Islet of Langerhans (tissue), 1 donor: ENCODE measurements around the gene HTRA2.

Source experiments
- FAIRE-seq: peaks from one replicate; lab custom pipeline; 2011; peaks lifted over from hg19 to GRCh38; lab: Jason Lieb, UNC

HTRA2 gene

DNA sequence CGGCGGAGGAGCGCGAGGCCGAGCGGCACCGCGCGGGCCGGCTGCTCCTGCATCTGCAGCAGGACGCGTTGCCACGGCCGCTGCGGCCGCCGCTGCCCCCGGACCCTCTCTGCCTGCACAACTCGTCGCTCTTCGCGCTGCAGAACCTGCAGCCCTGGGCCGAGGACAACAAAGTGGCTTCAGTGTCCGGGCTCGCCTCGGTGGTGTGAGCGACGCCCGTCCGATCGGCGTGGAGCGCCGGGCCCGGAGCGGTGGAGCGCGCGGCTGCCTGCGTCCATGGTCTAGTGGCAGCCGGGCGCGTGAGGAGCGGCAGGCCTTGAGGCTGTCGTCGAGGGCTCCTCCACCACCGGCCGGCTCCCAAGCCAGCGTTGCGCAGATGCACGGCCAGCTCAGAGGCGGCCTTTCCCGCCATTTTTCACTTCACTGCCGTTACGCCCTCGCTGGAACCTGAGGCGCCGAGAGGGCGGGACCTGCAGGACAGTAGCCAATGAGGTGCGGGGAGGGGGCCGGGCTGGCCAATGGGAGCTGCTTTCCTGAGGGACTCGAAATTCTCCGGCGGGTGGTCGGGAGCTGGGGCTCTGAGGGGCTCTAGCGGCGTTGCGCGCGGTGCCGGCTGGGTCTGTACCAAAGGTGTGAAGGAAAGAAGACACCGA, 13.6 kb upstream of the HTRA2 start:
- no peak for FAIRE-seq

- FAIRE-seq, result no peak
Measured at GRCh38 chr2:74516650-74517049, 13.1 kb upstream of the HTRA2 start.

DNA sequence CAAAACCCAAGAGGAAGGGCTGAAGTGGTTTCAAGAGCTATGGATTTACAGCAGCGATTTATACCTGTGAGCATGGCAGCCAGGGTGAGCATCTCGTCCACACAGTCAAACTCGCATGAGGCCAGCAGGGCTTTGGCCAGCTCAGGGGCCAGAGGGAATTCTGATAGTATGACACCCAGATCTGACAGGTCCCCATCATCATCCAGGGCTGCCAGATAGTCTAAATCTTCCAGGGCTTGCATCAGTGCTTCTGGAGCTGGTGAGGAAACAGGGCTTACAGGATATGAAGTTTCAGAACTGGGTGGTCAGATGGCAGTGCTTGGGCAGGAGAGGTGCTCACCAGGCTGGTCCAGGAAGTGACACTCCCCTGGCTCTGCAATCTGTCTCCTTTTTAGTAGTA, 7.2 kb upstream of the HTRA2 start:
- no peak for FAIRE-seq

GRCh38 chr2:74524005-74524404, 5.7 kb upstream of the HTRA2 start:
- FAIRE-seq, result no peak

DNA sequence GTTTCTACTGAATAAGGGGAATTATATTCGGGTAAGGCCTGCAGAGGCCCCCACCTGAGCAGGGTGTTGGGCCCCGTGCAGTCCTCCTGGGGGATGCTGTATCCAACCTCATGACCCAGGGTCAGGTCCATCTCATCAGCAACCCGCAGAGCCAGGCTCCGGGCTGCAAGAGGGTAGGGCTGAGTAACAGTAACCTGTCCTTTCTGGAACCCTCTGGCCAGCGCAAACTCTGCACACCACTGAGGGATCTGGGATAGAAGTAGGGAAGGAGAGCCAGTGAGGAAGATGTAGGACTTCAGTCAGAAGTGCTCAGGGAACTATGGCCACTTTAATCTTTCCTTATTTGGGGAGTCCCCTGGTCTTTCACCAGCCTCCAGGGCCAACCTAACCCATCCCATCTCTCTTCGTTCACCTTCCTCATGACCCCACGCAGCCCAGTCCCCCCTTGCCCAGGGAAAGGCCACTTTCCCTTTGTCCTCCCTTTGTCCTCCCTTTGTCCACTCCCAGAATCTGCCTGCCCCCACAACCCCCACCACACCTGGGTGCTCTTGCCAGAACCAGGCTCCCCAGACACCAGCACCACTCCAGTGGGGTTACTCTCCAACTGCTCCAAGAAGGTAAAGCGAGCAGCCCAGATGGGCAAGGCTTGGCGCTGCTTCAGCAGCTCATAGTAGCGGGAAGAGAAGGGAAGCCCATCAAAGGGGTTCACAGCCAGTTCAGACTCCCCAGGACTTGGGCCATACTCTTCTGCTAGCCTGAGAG, 4.6 kb upstream of the HTRA2 start:
- FAIRE-seq, result no peak

DNA sequence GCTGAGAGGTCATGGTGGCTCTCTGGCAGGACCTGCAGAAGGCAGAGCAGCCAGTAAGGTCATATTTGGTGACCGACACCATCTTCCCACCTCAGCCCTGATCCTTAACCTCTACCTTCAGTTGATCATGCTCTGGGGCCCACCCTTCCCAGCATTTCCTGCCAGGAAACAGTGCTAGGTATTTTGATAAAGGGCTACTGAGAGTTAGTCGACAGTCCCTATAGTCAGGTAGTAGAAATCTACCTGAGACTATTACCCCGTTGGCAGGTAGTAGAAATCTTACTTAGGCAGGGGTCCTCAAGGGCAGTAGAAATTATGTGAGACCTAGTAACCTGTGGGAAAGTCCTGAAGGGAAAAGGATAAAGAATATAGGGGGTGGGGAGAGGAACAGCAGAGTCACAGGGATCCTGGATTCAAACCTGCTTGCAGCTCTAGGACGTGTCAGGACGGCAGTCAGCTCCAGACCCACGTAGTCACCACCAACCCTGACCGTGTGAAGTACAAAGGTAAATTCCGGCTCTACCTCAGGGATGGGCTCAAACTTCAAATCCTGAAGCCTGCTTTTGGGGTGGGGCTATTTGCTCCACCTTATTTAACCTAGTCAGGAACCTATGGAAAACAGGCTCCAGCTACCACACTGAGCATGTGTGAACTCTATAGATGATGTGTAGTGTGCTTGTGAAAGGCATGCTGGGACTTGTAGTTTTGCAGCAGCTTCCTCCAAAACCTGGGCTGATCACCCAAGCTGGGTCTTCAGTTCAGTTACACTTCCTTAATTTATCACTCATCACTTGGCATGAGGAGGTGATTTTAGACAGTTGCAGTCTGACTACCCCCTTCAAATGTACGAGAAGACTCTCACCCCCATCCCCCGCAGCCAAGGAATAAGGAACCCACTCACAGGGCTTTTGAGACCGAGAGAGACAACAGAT, 3.8 kb upstream of the HTRA2 start, which contains the start of gene DQX1:
Gene DQX1, minus strand, starts transcription at position 515 of the 932 bp plus-strand sequence. Its CDS starts 502 bp downstream, at position 13.
- FAIRE-seq, result no peak

GRCh38 chr2:74526649-74527230, 3.0 kb upstream of the HTRA2 start:
- no peak for FAIRE-seq

- no peak for FAIRE-seq
Measured at GRCh38 chr2:74527741-74528140, 2.0 kb upstream of the HTRA2 start.

GRCh38 chr2:74528600-74529356, 955 bp upstream of the HTRA2 start:
- FAIRE-seq, result no peak

DNA sequence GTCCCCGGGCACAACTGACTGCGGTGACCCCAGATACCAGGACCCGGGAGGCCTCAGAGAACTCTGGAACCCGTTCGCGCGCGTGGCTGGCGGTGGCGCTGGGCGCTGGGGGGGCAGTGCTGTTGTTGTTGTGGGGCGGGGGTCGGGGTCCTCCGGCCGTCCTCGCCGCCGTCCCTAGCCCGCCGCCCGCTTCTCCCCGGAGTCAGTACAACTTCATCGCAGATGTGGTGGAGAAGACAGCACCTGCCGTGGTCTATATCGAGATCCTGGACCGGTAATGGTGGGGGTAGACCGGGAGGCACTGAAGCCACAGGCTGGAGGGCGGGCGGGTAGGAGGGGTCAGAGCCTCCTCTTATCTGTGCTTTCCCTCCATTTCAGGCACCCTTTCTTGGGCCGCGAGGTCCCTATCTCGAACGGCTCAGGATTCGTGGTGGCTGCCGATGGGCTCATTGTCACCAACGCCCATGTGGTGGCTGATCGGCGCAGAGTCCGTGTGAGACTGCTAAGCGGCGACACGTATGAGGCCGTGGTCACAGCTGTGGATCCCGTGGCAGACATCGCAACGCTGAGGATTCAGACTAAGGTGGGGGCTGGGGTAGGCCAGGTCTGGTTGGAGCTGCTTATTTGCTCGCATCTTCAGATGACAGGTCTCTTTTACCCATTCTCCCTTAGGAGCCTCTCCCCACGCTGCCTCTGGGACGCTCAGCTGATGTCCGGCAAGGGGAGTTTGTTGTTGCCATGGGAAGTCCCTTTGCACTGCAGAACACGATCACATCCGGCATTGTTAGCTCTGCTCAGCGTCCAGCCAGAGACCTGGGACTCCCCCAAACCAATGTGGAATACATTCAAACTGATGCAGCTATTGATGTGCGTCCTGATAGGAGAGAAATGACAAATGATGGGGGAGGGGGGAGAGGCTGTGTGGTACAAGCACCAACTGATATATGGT, 780 bp downstream of the HTRA2 start:
- no peak for FAIRE-seq

GRCh38 chr2:74531666-74532065, 1.9 kb downstream of the HTRA2 start:
- no peak for FAIRE-seq

DNA sequence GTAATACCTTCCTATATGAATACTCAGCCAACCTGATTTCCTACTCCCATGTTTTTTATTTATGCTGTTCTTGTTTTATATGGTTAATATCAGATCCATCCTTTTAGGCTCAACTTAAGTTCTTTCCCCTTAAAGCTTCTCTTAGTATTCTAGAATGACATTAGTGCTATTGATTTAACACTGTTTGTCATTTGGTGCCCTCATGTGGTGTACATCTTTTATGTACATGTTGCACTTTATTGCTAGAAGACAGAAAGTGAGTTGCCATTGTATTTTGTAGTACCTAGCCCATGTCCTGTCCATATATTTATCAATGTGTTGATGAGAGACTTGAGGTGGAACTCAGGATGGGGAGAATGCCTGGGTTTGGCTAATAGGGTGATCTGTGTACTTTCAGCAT, 2.5 kb downstream of the HTRA2 start:
- FAIRE-seq, result no peak

DNA sequence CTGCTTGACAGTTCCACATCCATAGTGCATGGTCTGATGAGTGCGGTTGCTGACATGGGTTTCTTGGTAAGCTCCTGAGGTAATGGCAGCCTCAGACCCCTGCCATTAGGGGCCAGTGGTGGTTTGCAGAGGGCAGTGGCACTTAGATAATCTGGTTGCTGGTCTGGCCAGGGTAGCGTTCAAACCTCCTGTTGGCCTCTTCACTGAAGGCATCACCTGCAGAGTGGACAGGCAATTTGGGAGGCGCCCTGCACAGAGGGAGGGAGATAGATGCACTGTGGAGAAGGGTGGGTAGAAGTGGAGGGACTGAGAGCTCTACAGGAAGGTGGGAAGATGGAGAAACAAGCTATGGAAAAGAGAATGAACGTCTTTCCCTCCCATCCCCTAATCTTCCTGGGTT, 3.7 kb downstream of the HTRA2 start:
- no peak for FAIRE-seq

DNA sequence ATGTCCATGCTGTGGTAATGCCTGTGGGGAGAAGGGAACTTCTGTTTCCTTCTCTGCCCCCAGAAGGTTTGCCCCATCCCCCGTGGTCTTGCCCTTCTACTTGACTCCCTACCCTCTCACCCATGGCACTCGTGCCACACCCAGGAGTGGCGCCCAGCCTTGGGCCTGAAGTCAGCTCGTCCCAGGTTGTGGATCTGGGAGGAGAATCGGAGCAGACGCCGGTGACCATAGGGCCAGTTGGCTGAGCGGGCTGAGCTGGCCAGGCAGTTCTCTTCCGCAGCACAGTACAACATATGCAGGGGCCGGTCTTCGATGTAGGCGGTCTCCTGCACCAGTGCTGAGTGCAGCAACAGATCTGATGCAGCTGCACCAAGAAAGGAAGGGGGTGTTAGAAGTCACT, 4.7 kb downstream of the HTRA2 start:
- FAIRE-seq, result no peak

- FAIRE-seq, result no peak
Measured at GRCh38 chr2:74535440-74535965, 5.8 kb downstream of the HTRA2 start.

DNA sequence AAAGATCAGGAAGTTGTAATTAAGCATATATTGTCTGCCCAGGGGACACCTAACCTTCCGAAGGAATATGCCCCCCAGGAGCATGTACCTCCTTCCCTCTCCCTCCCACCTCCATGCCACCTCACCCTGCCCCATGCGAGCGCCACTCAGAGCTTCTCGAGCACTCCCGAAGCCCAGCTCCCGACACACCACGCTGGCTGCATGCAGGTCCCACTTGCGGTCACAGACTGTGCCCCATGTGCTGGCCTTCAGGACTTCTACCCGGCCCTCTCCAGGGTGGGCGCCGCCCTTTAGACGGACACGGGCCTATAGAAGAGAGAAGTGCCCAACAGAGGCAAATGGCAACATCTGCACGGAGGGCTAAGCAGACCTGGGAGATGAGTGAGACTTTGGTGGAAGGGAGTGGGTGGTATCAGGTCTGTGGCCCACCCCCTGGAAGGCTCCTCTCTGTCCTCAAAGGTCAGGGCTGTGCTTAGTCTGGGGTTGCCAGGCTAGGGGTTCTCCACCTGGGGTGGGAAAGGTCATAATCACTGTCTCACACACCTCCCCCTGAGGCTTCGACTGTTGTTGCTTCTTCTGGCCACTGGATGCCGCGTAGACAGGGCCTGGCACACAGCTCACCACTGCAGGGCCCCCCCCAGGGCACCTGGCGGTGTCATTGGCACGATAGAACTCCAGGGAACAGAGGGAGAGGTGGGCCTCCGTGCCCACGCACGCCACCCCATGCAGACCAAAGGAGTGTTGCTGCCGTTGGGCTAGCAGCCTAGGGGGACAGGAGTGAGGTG, 6.6 kb downstream of the HTRA2 start:
- FAIRE-seq, result no peak

- FAIRE-seq, result no peak
Measured at GRCh38 chr2:74537140-74537539, 7.4 kb downstream of the HTRA2 start.

DNA sequence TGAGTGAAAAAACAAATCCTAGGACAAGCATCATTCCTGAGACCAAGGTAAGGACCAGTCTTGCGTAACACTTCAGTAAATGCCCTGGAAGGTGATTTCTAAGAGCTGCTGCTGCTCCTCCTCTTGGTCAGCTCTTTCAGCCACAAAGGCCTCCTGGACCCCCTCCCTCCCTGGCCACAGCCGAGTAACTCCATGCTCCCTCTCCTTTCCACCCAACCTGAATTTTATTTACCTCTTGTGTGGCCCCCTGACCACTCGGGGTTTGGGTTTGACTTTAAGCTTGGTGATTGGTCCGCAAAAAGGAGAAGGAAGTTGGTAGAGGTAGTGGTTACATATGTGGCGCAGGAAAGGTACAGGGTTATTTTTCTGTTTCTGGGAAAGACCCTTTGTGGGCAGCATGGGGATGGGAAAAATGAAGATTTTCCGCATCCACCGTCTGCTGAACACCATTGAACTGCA, 9.2 kb downstream of the HTRA2 start:
- no peak for FAIRE-seq

- FAIRE-seq, result no peak
Measured at GRCh38 chr2:74540291-74540690, 10.6 kb downstream of the HTRA2 start.
